Subcutaneous adipose tissue (tissue), 4 donors: ENCODE data around the gene NAAA. TPM values are rescaled to one million over a fixed set of nuclear protein-coding genes. Genes with fewer than 3 reads are reported as not detected.

Source experiments
- total RNA-seq, 4 donors: library from RNA; depleted of rRNA; stranded (reverse); fragments of >200 nt; gene quantifications; one replicate each; pipeline ENCODE4 v1.1.0, GENCODE V29; 2016
- TF ChIP-seq, protein P1 (sequence below): fragments of 450-650 bp; IDR thresholded peaks from one replicate; pipeline ENCODE4 v1.5.1; 2016; ENCODE audit warnings: low read depth, mild to moderate bottlenecking, control low read depth, antibody characterized with exemption, moderate library complexity

NAAA gene
- total RNA-seq, 4 donors from 2014 or later: 61.7 to 148 (median 80.4) TPM

DNA sequence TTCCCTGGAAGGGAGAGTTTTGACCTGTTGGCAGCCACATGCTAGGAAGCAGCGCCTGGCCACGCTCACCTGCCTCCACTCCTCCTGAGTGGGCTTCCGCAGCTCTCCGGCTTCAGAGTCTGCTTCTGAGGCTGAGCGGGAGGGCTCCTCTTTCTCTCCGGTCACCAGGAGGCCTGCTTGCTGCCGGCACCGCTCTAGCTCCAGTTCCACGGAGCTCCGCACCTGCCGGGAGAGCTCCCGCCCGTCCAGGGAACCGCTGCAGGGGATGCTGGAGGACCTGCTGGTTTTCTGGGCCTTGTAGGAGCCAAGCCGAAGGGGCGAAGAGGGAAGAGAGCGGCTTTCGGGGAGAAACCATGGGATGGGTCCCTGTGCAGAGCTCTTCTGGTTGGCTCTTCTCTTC, 64.6 kb downstream of the NAAA start:
- TF ChIP-seq, protein P1, sequence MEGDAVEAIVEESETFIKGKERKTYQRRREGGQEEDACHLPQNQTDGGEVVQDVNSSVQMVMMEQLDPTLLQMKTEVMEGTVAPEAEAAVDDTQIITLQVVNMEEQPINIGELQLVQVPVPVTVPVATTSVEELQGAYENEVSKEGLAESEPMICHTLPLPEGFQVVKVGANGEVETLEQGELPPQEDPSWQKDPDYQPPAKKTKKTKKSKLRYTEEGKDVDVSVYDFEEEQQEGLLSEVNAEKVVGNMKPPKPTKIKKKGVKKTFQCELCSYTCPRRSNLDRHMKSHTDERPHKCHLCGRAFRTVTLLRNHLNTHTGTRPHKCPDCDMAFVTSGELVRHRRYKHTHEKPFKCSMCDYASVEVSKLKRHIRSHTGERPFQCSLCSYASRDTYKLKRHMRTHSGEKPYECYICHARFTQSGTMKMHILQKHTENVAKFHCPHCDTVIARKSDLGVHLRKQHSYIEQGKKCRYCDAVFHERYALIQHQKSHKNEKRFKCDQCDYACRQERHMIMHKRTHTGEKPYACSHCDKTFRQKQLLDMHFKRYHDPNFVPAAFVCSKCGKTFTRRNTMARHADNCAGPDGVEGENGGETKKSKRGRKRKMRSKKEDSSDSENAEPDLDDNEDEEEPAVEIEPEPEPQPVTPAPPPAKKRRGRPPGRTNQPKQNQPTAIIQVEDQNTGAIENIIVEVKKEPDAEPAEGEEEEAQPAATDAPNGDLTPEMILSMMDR: no peak

DNA sequence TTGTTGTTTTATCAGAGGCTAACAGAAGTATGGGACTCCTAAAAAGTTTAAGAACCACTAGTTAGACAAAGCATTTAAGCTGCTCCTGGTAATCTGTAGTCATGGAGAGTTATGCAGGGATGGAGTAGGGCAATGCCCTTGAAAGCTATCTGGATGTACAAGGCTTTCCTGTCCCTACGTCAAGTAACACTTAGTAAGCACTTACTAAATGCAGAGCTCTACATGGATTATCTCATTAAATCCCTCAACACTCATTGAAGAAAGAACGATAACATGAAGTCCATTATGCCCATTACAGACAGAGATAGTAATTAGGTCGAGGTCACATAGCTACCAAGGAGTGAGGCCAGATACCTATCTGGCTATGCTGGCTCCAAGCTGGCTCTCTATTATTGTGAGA, 71.7 kb downstream of the NAAA start:
- TF ChIP-seq, protein P1: no peak

DNA sequence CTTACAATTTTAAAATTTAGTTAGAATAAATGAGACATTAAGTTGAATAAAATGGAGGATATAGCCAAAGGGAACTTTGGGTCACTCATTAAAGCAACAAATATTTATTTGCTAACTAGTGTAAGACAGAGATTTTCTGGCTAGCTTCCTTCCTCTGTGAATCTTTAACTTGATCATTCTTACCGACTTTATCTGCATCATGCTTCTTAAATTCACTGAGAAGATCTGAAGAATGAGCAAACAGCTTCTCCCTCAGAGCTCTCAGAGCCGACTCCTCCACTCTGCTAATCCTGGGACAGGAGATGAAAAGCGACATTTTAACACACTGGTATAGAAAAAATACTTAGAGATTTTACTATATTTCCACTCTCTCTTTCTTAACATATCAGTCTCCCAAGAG, 73.7 kb downstream of the NAAA start:
- TF ChIP-seq, protein P1: no peak

Other genes with a start within 250 kb of the NAAA start
- 100 to 1,000 TPM in 1 of 4 donors, 10 to 100 TPM in 3; 57.5 to 112 (median 80.1) TPM for gene USO1, start 216.4 kb downstream of the NAAA start, total RNA-seq
- gene PPEF2, start 38.6 kb downstream of the NAAA start, total RNA-seq: under 1 TPM in 1 of 4 donors, not detected in 3; 0.17 TPM
- gene SDAD1, start 49.9 kb upstream of the NAAA start, total RNA-seq: 10 to 100 TPM; 24.1 to 43.2 (median 30.6) TPM
- 10 to 100 TPM in 1 of 4 donors, 1 to 10 TPM in 2, under 1 TPM in 1; 0.75 to 13.3 (median 2.6) TPM for gene CXCL9, start 66.5 kb upstream of the NAAA start, total RNA-seq
- gene CXCL10, start 82.5 kb upstream of the NAAA start, total RNA-seq: 1 to 10 TPM in 1 of 4 donors, not detected in 3; 2.6 TPM
- under 1 TPM in 2 of 4 donors, not detected in 2; 0.34 to 0.75 TPM for gene CXCL11, start 95.1 kb upstream of the NAAA start, total RNA-seq
- not detected for gene ART3, start 133.7 kb upstream of the NAAA start, total RNA-seq
- gene NUP54, start 207.4 kb upstream of the NAAA start, total RNA-seq: 10 to 100 TPM; 31.3 to 60.2 (median 39.7) TPM